ENCODE measurements around the gene ARSA. TPM values are rescaled to one million over a fixed set of nuclear protein-coding genes. Genes with fewer than 3 reads are reported as not detected.

ARSA gene
- total and polyA plus RNA-seq, 2 of the 13 experiments (the other 11 are each of a cell fraction or from before 2014, with no cell fraction given), result 9.0 to 11.5 TPM

DNA sequence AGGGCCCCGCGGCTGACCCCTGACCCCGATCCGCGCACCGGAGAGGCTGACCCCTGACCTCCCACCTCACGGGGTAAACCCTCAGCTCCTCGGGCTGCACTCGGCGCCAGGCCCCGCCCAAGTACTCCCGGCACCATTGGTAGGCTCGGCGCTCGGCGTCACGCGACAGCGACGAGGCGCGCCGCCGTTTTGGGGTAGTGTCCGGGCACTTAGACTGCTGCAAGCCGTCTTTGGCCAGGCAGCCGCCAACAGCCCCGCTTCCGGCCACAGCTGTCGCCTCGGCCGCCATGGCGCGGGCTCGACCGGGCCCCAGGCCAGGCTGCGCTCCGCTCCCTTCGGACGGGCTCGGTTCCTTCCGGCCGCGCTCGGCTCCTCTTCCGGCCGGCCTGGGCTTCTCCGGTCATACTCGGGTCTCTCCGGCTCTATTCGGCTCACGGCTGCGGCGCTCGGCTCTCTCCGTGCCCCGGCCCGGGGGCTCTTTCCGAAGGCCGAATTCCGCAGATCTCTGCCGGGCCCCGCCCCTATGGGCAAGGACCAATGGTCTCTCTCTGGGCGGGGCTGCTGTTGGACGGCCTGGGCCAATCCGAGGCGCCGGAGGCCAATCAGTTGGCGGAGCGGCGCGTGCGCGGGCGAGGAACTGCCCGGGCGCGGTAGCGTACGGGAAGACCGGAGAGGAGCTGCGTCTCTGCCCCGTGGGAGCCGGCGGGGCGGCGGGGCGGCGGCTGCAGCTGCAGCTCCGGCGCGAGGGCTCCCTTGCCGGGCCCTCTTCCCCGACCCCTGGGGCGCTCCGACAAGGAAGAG lies 45.3 kb downstream of the ARSA start, which contains the start of gene CHKB (continued):
- TF ChIP-seq ZNF513 (CRISPR knock-in tag; conservative IDR thresholded peaks at IDR 0.05) (no peak), ZNF34 (CRISPR knock-in tag; IDR thresholded peaks at IDR 0.05; ENCODE audit: borderline replicate concordance) (no peak), ZZZ3 (CRISPR knock-in tag; IDR thresholded peaks at IDR 0.05; ENCODE audit: borderline replicate concordance) (peak; percentile 25; the same call in 1 of the 2 replicates), SP140L (CRISPR knock-in tag; IDR thresholded peaks at IDR 0.05; ENCODE audit: borderline replicate concordance) (no peak), DNMT1 (CRISPR knock-in tag; IDR thresholded peaks at IDR 0.05) (peak; percentile 37; the same call in 1 of the 2 replicates), BCL6 (CRISPR knock-in tag; IDR thresholded peaks at IDR 0.05) (no peak), STAT5B (CRISPR knock-in tag; IDR thresholded peaks at IDR 0.05) (0 out of 2 replicates have a peak, but pooled peaks have one; percentile 54), ZNF75D (CRISPR knock-in tag; IDR thresholded peaks at IDR 0.05; ENCODE audit: borderline replicate concordance) (no peak), ZNF414 (CRISPR knock-in tag; IDR thresholded peaks at IDR 0.05) (0 out of 2 replicates have a peak, but pooled peaks have one; percentile 43), JUND (CRISPR knock-in tag; IDR thresholded peaks at IDR 0.05) (no peak), BORCS8-MEF2B (CRISPR knock-in tag; IDR thresholded peaks at IDR 0.05) (no peak), NR1H2 (CRISPR knock-in tag; IDR thresholded peaks at IDR 0.05; ENCODE audit: borderline replicate concordance, low read depth) (no peak), ERF (CRISPR knock-in tag; IDR thresholded peaks at IDR 0.05) (no peak), EZH2 (conservative IDR thresholded peaks at IDR 0.05; ENCODE audit: low read depth, low read length) (no peak), NCOA2 (CRISPR knock-in tag; IDR thresholded peaks at IDR 0.05) (peak; percentile 10; the same call in 1 of the 2 replicates), XRCC5 (optimal IDR thresholded peaks at IDR 0.05; ENCODE audit: low read length) (no peak), MLLT10 (CRISPR knock-in tag; IDR thresholded peaks at IDR 0.05) (no peak), ZNF639 (CRISPR knock-in tag; conservative IDR thresholded peaks at IDR 0.05) (peak; percentile 95), MBNL3 (CRISPR knock-in tag; conservative IDR thresholded peaks at IDR 0.05) (no peak), HOXA9 (CRISPR knock-in tag; IDR thresholded peaks at IDR 0.05; ENCODE audit: borderline replicate concordance) (0 out of 2 replicates have a peak, but pooled peaks have one; percentile 60), MXD4 (CRISPR knock-in tag; IDR thresholded peaks at IDR 0.05) (no peak), REPIN1 (CRISPR knock-in tag; IDR thresholded peaks at IDR 0.05; ENCODE audit: borderline replicate concordance, low read depth) (peak; percentile 31; the same call in 1 of the 2 replicates)
- TF ChIP-seq, protein P1, sequence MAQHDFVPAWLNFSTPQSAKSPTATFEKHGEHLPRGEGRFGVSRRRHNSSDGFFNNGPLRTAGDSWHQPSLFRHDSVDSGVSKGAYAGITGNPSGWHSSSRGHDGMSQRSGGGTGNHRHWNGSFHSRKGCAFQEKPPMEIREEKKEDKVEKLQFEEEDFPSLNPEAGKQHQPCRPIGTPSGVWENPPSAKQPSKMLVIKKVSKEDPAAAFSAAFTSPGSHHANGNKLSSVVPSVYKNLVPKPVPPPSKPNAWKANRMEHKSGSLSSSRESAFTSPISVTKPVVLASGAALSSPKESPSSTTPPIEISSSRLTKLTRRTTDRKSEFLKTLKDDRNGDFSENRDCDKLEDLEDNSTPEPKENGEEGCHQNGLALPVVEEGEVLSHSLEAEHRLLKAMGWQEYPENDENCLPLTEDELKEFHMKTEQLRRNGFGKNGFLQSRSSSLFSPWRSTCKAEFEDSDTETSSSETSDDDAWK (CRISPR knock-in tag; IDR thresholded peaks at IDR 0.05), result no peak
- TF ChIP-seq, protein P2, sequence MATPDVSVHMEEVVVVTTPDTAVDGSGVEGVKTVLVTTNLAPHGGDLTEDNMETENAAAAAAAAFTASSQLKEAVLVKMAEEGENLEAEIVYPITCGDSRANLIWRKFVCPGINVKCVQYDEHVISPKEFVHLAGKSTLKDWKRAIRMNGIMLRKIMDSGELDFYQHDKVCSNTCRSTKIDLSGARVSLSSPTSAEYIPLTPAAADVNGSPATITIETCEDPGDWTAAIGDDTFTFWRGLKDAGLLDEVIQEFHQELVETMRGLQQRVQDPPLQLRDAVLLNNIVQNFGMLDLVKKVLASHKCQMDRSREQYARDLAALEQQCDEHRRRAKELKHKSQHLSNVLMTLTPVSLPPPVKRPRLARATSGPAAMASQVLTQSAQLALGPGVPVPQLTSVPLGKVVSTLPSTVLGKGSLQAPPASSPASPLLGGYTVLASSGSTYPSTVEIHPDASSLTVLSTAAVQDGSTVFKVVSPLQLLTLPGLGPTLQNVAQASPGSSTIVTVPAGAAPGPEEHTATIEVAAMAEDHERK (CRISPR knock-in tag; IDR thresholded peaks at IDR 0.05; ENCODE audit: low read depth), result no peak

Measured in HepG2 (cell line).